ENCODE data around the gene JUN.
"Not testable (repeated sequence)": the region's sequence is repeated elsewhere in the genome, so short reads cannot be mapped to it uniquely, and the experiment has no call there.

Gene JUN

DNA sequence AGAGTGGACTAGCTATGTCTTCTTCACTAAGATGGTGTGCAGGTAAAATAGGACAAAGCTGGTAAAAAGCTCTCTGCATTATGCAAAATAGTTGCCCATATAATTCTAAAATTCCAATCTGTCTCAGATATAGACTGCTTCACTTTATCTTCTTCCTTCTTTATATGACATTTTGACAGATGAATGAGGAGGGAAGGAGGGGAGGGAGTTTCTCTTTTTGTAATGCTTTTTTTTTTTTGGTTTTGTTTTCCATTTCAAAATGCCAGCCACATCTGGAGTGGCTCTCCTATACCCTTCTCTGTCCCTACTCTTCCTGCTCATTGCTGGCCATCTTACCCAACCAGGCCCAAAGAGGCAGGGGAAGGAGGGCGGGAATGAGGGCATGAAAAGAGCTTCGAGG is 24.2 kb upstream of the JUN start:
- no peak overlapping the region for H3K9ac ChIP-seq (ENCODE audit: low read length)

DNA sequence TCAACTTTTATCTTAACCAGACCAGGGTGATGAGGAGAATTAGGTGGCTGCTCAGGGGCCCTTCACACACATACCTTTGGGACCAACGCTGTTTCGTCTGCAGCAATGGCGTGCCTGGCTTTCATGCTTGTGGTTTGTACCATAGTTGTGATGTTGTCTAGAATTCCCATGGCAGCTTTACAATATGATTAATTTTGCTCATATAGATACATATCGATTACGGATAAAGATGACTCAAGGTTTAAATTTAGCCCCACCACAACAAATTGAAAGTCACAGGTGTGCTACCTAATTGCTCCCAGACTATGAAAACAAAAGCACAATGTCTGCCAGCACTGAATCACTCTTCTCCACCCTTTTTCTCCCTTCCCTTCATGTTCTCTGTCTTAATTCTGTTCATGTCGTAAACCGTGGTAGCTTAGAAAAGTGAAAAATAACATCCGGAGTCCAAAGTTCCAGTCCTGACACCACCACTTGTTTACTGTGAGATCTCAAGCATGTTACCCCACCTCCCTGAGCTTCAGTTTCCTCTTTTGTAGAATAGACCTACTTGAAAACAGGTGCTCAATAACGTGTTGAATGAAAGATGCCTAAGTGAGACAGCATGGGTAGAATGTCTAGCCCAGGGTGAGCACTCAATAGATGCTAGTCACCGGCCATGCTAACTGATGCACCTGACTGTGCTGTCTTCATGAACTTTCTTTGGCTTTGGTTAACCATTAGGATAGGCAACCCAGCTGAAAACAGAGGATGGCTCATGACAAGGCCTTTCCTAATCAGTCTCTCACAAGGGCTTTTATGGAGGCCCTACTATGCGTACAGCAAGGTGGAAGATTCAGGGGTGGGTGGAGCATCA is 22.1 kb upstream of the JUN start:
- H3K9ac ChIP-seq (ENCODE audit: low read length) = no peak overlapping the region
- no peak overlapping the region for H3K4me3 ChIP-seq (ENCODE audit: low read depth, low read length)
- no peaks in the 10 kb centered on the region for H3K27me3 ChIP-seq (ENCODE audit: control insufficient read depth, insufficient read depth, low read length)
- peaks cover 6% of the 10 kb centered on the region; the same call in 1 of the 2 replicates for H3K4me1 ChIP-seq (ENCODE audit: control insufficient read depth, insufficient read depth, low read length)
- H3K27ac ChIP-seq (ENCODE audit: low read depth, low read length) = no peak overlapping the region
- no peaks in the 10 kb centered on the region for H3K36me3 ChIP-seq (ENCODE audit: control insufficient read depth, insufficient read depth, low read length)
- no peaks in the 10 kb centered on the region for H3K9me3 ChIP-seq (ENCODE audit: control insufficient read depth, insufficient read depth, low read depth, low read length)

More for the DNA sequence above, 24.2 kb upstream of the JUN start:
- Histone ChIP-seq H3K9me3 (ENCODE audit: control insufficient read depth, insufficient read depth, low read depth, low read length) (no peaks in the 10 kb centered on the region), H3K36me3 (ENCODE audit: control insufficient read depth, insufficient read depth, low read length) (no peaks in the 10 kb centered on the region), H3K4me3 (ENCODE audit: low read depth, low read length) (no peak overlapping the region), H3K27me3 (ENCODE audit: control insufficient read depth, insufficient read depth, low read length) (no peaks in the 10 kb centered on the region), H3K4me1 (ENCODE audit: control insufficient read depth, insufficient read depth, low read length) (peaks cover 4% of the 10 kb centered on the region; the same call in 1 of the 2 replicates), H3K27ac (ENCODE audit: low read depth, low read length) (no peak overlapping the region)

DNA sequence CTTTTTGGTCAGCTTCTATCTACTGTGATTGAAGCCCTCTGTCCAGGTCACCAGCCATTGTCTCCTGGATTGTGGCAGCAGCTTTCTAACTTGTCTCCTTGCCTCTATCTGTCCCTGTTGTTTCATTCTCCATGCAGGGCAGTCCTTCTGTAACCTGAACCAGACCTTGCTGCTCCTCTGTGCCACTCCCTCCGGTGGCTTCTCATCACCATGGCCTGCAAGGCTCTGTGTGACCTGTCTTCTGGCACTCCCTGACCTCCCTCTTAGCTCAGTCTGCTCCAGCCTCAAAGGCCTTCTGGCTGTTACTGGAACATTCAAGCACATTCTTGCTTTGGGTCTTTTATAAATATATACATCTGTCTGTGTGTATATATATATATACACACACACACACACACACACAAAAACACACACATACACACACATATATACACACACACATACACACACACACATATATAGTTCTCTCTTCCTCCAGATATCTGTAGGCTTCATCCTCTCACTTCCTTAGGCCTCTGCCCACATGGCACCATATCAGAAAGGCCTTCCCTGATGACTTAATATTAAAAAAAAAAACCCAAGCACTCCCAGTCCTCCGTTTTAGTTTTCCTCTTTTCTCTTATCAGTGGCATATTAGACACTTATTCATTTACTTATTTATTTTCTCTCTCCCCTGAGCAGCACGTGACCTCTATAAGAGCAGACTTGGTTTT is 21.2 kb upstream of the JUN start:
- Histone ChIP-seq H3K4me3 (ENCODE audit: low read depth, low read length) (no peak overlapping the region), H3K27ac (ENCODE audit: low read depth, low read length) (no peak overlapping the region), H3K4me1 (ENCODE audit: control insufficient read depth, insufficient read depth, low read length) (peaks cover 4% of the 10 kb centered on the region; the same call in 1 of the 2 replicates), H3K27me3 (ENCODE audit: control insufficient read depth, insufficient read depth, low read length) (no peaks in the 10 kb centered on the region), H3K36me3 (ENCODE audit: control insufficient read depth, insufficient read depth, low read length) (no peaks in the 10 kb centered on the region), H3K9me3 (ENCODE audit: control insufficient read depth, insufficient read depth, low read depth, low read length) (no peaks in the 10 kb centered on the region), H3K9ac (ENCODE audit: low read length) (no peak overlapping the region)

DNA sequence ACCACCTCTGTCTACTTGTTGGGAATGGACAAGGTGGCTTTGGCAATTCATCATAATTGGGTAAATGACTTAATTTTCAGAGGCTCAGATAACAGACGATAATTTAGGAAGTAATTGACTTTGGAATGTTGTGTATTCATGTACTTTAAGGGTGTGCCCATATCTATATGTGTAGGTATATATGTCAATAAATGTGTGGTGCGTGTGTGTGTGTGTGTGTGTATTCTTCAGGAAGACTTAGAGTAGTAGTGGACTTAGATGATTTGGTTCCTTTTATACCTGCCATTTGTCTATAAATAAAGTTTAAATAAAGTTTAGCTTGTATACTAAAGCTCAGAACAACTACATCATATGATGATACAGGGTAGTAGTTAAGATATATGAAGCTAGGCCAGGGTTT is 20.0 kb upstream of the JUN start:
- H3K9me3 ChIP-seq (ENCODE audit: control insufficient read depth, insufficient read depth, low read depth, low read length) = no peaks in the 10 kb centered on the region
- H3K27me3 ChIP-seq (ENCODE audit: control insufficient read depth, insufficient read depth, low read length) = no peaks in the 10 kb centered on the region
- H3K27ac ChIP-seq (ENCODE audit: low read depth, low read length) = no peak overlapping the region
- H3K9ac ChIP-seq (ENCODE audit: low read length) = no peak overlapping the region
- H3K4me3 ChIP-seq (ENCODE audit: low read depth, low read length) = no peak overlapping the region
- H3K4me1 ChIP-seq (ENCODE audit: control insufficient read depth, insufficient read depth, low read length) = peaks cover 10% of the 10 kb centered on the region
- H3K36me3 ChIP-seq (ENCODE audit: control insufficient read depth, insufficient read depth, low read length) = no peaks in the 10 kb centered on the region

DNA sequence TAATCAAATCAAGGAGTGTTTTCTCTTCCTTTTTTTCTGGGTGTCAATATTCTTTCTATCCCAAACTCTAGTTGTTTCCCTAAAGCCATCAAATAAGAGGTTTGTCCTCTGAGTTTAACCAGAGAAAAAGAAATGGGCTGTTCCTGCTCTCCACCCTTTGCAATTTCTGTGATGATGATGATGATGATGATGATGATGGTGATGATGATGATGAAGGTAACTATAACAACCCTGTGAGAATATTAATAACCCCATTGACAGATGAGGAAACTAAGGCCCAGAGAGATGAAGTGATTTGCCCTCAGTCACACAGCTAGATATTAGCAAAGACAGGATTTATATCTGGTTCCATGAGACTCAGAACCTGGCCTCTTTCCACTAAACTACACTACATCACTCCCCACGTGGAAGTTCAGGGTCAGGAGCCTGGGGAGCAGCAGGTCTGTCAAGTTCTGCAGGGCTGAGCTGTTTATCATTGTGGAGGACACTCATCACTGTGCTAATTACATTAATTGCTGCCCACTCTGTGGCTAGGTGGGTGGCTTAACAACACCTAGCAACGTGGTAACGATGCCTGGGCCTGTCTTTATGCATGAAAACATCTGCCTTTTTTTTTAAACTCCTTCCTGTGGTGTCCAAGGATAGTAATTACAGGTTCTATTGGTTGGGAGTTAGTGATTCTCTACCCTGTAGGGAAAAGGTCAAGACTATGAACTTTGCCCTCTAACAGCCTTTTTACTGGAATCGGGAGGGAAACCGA is 19.0 kb upstream of the JUN start:
- Histone ChIP-seq H3K9me3 (ENCODE audit: control insufficient read depth, insufficient read depth, low read depth, low read length) (no peaks in the 10 kb centered on the region), H3K27me3 (ENCODE audit: control insufficient read depth, insufficient read depth, low read length) (no peaks in the 10 kb centered on the region), H3K4me1 (ENCODE audit: control insufficient read depth, insufficient read depth, low read length) (peaks cover 12% of the 10 kb centered on the region), H3K4me3 (ENCODE audit: low read depth, low read length) (no peak overlapping the region), H3K36me3 (ENCODE audit: control insufficient read depth, insufficient read depth, low read length) (no peaks in the 10 kb centered on the region), H3K9ac (ENCODE audit: low read length) (no peak overlapping the region), H3K27ac (ENCODE audit: low read depth, low read length) (no peak overlapping the region)

DNA sequence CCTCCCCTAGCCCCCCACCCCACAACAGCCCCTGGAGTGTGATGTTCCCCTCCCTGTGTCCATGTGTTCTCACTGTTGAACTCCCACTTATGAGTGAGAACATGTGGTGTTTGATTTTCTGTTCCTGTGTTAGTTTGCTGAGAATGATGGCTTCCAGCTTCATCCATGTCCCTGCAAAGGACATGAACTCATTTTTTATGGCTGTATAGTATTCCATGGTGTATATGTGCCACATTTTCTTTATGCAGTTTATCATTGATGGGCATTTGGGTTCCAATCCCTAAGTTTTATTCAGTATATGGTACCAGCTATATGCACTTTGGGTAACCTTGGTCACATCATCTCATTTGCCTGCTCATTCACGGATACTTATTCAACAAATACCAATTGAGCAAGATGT is 17.4 kb upstream of the JUN start:
- H3K27ac ChIP-seq (ENCODE audit: low read depth, low read length); H3K9me3 ChIP-seq (ENCODE audit: control insufficient read depth, insufficient read depth, low read depth, low read length); H3K4me3 ChIP-seq (ENCODE audit: low read depth, low read length); H3K9ac ChIP-seq (ENCODE audit: low read length); H3K36me3 ChIP-seq (ENCODE audit: control insufficient read depth, insufficient read depth, low read length); H3K27me3 ChIP-seq (ENCODE audit: control insufficient read depth, insufficient read depth, low read length): not testable (repeated sequence)
- peaks cover 12% of the 10 kb centered on the region for H3K4me1 ChIP-seq (ENCODE audit: control insufficient read depth, insufficient read depth, low read length)

DNA sequence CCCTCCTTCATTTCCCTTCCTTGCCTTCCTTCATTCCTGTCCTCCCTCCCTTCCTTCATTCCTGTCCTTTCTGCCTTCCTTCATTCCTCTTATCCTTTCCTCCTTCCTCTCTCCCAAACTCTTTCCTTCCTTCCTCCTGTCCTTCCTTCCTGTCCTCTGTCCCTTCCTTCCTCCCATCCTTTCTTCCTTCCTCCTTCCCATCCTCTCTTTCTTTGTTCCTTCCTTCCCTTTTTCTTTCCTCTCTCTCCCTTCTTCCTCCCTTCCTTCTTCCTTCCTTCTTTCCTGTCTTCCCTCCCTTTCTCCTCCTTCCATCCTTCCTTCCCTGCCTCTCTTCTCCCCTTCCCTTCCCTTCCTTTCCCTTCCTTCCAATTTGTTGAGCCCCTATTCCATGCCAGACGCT is 15.8 kb upstream of the JUN start:
- H3K9ac ChIP-seq (ENCODE audit: low read length) = no peak overlapping the region
- no peaks in the 10 kb centered on the region for H3K9me3 ChIP-seq (ENCODE audit: control insufficient read depth, insufficient read depth, low read depth, low read length)
- no peak overlapping the region for H3K4me3 ChIP-seq (ENCODE audit: low read depth, low read length)
- H3K36me3 ChIP-seq (ENCODE audit: control insufficient read depth, insufficient read depth, low read length) = no peaks in the 10 kb centered on the region
- no peaks in the 10 kb centered on the region for H3K27me3 ChIP-seq (ENCODE audit: control insufficient read depth, insufficient read depth, low read length)
- H3K27ac ChIP-seq (ENCODE audit: low read depth, low read length) = no peak overlapping the region
- H3K4me1 ChIP-seq (ENCODE audit: control insufficient read depth, insufficient read depth, low read length) = peaks cover 12% of the 10 kb centered on the region

DNA sequence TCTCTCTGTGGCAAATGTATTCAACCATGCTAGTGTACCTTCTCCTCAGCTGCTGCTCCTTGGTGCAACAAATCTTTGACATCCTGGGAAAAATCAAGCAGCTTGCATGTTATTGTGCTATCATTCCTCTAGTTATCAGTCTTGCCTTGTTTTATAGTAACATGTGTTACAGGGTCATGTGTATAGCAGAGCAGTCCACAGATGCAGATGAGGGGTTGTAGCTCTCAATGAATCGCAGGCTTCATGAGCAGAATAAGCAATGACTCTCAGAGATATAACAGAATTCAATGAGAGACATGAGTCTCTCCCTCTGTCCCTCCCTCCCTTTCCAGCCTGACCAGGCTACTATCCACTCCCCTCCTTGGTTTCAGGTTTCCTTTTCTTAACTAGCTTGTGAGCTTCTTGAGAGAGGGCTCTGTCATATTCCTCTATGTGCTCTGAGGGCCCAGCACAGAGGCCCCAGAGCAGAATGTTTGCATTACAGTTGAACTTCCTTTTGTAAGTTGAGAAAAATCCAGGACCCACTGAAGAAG is 15.1 kb upstream of the JUN start:
- Histone ChIP-seq H3K27ac (ENCODE audit: low read depth, low read length) (no peak overlapping the region), H3K4me3 (ENCODE audit: low read depth, low read length) (no peak overlapping the region), H3K9me3 (ENCODE audit: control insufficient read depth, insufficient read depth, low read depth, low read length) (no peaks in the 10 kb centered on the region), H3K36me3 (ENCODE audit: control insufficient read depth, insufficient read depth, low read length) (no peaks in the 10 kb centered on the region), H3K9ac (ENCODE audit: low read length) (no peak overlapping the region), H3K27me3 (ENCODE audit: control insufficient read depth, insufficient read depth, low read length) (no peaks in the 10 kb centered on the region), H3K4me1 (ENCODE audit: control insufficient read depth, insufficient read depth, low read length) (peaks cover 12% of the 10 kb centered on the region)

DNA sequence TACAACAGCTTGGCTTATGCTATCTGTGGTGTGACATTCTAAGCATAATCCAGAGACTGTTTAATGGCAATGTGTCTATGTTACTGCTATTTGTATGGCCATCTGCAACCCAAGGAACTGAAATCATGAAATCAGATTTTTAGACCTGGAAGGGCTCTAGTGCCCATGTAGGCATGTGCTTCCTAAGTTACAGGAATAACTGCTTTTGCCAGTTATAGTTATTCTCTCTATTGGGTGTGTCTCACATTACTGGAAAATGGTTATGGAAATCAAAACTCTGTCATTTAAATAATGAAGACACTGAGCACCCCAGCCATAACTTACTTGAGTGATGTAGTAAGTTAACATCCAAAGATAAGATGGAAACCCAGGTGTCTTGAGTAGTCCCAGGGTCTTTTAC is 12.6 kb upstream of the JUN start:
- no peaks in the 10 kb centered on the region for H3K36me3 ChIP-seq (ENCODE audit: control insufficient read depth, insufficient read depth, low read length)
- H3K27me3 ChIP-seq (ENCODE audit: control insufficient read depth, insufficient read depth, low read length) = no peaks in the 10 kb centered on the region
- no peak overlapping the region for H3K27ac ChIP-seq (ENCODE audit: low read depth, low read length)
- no peaks in the 10 kb centered on the region for H3K9me3 ChIP-seq (ENCODE audit: control insufficient read depth, insufficient read depth, low read depth, low read length)
- no peak overlapping the region for H3K4me3 ChIP-seq (ENCODE audit: low read depth, low read length)
- H3K9ac ChIP-seq (ENCODE audit: low read length) = no peak overlapping the region
- H3K4me1 ChIP-seq (ENCODE audit: control insufficient read depth, insufficient read depth, low read length) = peaks cover 9% of the 10 kb centered on the region; the same call in 1 of the 2 replicates

DNA sequence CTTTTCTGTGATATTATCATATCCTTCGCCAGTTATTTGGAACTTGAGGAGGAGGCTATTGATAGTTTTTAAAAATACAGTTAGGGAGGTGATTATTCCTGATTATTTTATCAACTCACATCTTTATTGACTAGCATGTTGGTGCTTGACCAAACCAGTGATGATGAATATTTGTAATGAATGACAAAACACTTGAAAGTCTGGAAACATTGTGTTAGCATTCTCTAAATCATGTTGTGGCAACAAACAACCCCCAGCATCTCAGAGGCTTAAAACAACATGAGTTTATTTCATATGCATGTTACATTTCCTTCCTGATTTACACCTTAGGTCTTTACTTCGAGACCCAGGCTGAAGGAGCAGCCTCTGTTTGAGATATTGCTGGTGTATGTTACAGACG is 10.7 kb upstream of the JUN start:
- Histone ChIP-seq H3K36me3 (ENCODE audit: control insufficient read depth, insufficient read depth, low read length) (no peaks in the 10 kb centered on the region), H3K9me3 (ENCODE audit: control insufficient read depth, insufficient read depth, low read depth, low read length) (no peaks in the 10 kb centered on the region), H3K9ac (ENCODE audit: low read length) (no peak overlapping the region), H3K4me3 (ENCODE audit: low read depth, low read length) (no peak overlapping the region), H3K27ac (ENCODE audit: low read depth, low read length) (no peak overlapping the region), H3K27me3 (ENCODE audit: control insufficient read depth, insufficient read depth, low read length) (no peaks in the 10 kb centered on the region), H3K4me1 (ENCODE audit: control insufficient read depth, insufficient read depth, low read length) (peaks cover 9% of the 10 kb centered on the region; the same call in 1 of the 2 replicates)
